NCI-H345 treated with DMSO at 0.1 percent for 48 hours (cell line): Measurements from ENCODE around the gene GINS2.
A peak's percentile ranks its signal among the peaks of the same experiment; 100 is the strongest.

ENCODE experiments used
- DNase-seq: peaks from one replicate; lab custom pipeline; 2025; ENCODE audit not compliant: unreplicated experiment; lab: John Stamatoyannopoulos, UW

GINS2 gene

DNA sequence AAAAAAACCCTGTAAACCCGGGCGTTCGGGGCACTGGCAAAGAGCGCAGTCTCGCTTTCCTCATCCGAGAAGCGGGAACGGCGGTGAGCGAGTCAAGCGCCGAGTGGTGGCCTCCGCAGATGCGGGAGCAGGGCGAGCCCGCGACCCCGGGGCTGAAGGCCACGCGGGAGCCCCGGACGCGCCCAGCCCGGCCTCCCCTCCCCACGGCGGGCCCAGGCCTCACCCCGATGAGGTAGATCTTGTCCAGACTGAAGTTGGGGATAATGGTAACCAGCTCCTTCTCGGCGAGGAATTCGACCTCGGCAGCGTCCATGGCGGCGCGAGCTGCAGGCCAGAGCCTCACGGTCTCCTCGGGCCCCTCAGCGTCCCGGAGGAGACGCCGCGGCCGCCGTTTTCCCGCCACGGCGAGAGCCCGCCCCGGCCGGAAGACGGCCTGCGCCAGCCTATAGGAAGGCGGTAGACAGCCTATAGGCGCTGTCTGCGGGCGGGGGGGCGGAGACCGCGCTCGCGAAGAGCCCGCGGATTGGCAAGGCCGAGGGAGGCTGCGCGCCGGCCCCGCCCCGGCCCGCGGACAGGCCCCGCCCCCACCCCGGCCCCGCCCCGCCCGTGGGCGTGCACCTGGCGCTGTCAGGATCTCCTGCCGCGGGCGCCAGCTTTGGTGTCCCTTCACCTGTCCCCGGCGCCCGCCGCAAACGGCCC lies at the start of gene GINS2:
Gene GINS2, minus strand, starts transcription at position 369 of the 699 bp plus-strand sequence. Its CDS starts 56 bp downstream, at position 313.
- peak; percentile 62 for DNase-seq

DNA sequence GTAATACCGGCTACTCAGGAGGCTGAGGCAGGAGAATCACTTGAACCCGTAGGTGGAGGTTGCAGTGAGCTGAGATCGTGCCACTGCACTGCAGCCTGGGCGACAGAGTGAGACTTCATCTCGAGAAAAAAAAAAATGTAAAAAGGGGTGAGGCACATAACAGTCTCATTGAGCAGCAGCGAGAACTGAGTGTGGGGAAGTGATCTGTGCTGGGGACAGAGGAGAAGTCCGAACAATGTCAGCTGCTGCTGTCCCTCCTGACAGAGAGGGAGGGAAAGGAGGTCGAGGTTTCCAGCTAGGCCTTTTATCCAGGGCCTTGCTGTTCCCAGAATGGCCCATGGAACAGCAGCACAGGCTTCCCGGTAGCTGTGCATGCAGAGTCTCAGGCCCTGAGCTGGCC lies 48.2 kb upstream of the GINS2 start:
- no peak for DNase-seq

DNA sequence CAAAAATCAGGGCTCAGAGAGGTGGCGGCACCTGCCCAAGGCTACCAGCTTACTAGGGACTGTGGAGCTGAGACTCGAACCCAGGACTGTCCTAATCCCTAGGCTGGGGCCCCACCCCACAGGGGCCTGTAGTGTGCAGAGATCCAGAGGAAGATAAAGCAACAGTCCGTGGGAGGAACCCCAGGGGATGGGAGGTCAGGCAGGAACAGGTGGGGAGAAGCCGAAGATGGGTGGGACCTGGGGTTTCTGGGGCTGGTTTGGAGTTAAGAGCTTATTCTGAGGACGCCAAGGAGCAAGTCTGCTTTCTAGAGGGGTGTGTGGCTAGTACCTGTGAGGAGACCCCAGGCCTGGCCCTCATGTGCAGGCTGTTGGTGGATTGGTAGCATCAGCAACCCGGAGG lies 47.2 kb upstream of the GINS2 start:
- DNase-seq = no peak

DNA sequence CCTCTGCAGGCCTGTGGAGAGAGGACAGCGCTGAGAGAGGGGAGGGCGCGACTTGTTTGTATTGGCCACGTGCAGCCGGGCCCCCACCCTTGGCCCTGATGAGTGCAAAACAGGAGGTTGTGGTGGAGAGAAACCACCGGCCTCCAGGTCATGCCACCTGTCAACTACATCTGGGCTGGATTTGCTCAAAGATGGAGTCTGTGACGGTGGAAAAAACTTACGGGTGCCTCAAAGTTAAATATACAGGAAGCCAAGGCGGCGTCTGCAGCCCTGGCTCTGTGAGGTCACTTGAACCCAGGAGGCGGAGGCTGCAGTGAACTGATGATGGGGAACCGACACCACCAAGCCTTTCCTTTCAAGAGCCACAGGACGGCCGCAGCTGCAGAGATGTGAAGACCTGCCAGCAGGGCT lies 46.5 kb upstream of the GINS2 start:
- no peak for DNase-seq

DNA sequence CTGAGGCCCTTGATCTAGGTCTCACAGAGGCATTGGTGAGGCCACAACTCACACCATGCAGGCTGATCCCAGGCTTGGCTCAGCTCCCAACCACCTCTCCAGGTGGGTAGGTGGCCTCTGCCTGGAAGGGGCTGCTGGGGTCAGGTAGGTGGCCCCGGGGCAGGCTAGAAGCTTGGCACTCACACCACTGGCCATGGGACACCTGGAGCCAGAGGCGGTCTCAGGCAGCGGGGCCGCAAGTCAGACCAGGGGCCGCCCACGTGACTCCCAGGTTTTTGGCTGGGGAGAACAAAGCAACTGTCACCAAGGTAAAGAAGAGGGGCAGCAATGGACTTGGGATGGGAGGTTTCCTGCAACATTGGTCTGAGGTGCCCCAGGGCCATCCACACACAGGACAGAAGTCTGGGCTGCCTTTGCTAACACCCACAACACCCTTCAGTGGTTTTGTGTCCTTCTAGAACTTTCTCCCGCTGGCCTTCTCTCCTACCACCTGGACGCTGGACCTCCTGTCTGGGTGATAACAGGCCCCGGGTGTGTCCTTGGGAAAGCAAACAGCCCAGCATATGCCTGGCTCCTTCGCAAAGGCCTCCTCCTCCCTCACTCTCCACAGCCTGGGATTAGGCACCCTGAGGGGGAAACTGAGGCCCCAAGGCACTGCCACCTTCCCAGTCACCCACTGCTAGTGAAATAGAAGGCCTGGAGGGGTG lies 45.7 kb upstream of the GINS2 start:
- no peak for DNase-seq

DNA sequence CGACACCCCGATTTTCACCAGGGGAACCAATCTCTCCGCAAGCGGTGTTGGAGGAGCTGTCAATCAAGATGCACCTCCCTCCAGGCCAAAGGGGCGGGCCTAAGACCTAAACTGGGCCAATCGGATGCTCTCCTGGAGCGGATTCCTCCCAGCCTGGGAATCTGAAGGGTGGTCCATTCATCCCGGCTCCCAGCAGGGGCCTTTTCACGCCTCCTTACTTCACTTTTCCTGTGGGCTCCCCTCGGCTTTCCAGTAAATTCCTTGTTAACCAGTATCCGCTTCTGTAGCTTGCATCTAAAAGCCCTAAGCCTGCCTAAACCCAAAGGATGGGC lies 45.1 kb upstream of the GINS2 start:
- DNase-seq = no peak

DNA sequence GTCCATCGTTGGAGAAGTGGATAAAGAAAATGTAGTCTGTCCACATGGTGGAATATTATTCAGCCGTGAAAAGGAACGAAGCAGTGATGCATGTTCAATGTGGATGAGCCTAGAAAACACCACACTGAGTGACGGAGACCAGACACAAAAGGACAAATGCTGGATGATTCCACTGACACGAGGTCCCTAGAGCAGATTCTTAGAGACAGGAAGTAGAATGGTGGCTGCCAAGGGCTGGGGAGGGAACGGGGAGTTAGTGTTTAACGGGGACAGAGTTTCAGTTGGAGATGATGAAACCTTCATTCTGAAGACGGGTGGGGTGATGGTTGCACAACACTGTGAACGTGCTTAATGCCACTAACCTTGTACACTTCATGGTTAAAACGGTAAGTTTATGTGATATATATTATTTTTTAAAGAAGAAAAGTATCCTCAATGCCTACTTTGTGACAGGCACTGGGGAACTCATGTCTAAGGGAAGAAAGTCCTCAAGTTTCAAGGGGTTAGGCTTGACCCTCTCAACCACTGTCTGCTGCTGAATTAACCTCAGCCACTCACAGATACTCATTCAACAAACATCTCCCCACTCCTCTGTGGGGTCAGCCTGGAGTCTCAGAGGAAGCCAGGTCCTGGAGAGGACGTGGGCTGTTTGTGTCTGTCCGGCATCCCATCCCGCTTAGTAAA lies 44.5 kb upstream of the GINS2 start:
- DNase-seq = no peak

DNA sequence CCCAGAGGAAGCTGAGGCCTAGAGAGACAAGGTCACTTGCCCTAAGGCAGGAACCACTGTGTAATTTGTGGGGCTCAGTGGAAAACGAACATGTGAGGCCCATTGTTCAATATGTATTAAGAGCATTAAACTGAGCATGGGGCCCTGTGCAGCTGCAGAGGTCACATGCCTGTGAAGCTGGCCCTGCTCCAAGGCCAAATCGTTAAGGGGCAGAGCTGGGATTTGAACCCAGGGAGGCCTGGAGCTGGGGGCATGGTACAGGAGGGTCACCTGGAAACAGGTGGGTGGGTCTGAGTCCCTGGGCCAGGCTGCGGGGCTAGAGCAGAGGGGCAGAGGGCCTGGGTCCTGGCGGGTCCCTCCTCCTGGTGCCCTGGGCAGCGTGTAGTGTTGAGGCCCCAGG lies 42.4 kb upstream of the GINS2 start:
- DNase-seq = no peak

DNA sequence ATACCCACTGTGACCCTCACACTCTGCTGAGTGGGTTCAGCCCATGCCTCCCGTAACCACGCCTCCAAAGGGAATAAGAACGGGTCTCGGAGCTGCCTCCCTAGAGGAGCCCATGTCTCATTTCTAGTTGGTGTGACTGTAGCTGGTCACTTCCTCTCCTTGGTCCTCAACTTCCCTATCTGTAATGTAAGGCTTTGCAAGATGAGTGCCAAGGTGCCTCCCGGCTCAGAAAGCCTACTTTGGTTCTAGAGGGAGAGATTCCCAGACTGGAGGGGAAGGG lies 41.4 kb upstream of the GINS2 start:
- DNase-seq = no peak

DNA sequence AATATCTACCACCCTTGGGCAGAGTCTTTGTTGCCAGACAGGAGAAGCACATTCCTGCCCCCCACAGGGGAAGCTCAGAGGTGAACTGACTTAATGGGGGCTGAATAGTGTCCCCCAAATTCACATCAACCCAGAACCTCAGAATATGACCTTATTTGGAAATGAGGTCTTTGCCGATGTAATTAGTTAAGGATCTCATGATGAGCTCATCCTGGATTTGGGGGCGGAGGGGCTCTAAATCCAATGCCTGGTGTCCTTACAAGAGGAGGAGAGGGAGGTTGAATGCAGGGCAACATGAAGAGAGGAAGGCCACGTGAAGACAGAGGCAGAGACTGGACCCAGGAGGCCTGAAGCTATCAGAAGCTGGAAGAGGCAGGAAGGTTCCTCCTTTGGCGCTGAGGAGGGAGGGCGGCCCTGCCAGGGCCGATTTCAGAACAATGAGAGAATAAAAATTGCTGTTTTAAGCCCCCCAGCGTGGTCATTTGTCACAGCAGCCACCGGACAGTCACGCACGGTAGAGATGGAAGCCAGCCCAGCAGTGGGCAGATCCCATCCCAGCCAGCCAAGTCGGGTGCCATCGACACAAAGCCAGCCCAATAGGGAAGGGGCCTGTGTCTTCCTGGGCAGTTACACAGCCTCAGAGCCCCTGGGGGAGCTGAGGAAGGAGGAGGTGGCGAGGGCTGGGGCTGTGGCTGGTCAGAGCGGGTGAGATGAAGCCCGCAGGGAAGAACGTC lies 40.9 kb upstream of the GINS2 start:
- DNase-seq = no peak

DNA sequence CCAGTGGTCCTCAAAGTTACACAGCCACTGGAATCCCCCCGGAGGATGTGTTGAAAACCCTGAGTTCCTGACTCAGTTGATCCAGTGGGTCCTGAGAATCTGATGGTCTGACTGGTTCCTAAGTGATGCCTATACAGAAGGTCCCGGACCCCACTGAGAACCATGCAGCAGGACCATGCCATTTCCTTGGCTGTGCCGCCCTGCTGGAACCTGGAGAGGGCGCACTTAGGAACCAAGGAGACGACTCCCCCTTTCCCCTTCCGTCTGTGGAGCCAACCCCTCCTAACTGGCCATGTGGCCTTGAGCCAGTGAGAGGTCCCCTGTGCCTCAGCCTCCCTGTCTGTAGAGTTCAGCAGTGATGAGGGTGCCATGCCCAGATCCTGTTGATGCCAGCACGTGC lies 40.1 kb upstream of the GINS2 start:
- no peak for DNase-seq

DNA sequence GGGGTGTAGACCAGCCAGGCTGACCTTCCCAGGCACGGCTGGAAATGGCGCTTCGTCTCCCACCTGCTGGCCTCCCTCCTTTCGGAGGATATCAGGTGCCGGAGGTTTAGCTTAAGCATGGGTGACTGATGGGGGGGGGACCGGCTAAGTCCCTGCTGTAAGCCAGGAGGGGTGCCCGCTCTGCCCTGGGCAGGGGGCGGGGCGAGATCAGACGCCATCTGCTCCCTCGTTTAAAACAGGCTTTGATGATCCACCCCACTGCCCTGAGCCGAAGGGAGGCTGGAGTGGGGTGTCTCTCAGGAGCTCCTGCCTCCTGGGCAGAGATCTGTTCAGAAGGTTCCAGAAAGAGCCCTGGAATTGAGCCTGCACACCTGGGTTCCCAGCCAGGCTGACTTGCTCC lies 36.2 kb upstream of the GINS2 start:
- no peak for DNase-seq

DNA sequence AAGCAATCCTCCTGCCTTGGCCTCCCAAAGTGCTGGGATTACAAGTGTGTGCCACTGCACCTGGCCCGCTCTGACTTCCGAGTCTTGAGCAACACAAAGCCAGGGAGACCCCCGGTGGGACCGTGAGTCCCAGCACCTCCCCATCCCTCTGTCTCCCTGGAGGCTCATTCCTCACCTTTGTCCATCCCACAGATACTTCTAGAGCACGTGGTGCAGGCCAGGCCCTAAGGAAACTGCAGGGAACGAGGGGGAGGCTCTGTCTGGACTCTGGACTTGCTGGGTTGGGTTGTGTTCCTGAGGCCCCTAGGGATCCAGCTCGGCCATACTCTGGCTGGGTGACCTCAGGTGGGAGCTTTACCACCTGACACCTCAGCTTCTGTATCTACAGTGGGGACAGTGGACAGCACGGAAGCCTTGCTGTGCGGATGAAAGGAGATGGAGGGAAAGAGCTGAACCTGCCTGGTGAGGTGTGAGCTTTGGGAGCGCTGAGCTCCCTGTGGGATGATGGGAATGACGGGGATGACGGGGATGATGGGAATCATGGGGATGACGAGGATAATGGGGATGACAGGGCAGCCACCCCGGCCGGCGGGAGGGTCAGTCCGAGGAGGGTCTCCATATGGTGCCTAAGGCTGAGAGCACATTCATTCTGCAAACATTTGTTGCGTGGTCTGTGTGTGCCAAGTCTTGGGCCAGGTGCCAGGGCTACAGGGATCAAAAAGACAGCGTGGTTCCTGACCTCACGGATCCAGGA lies 35.5 kb upstream of the GINS2 start:
- no peak for DNase-seq

DNA sequence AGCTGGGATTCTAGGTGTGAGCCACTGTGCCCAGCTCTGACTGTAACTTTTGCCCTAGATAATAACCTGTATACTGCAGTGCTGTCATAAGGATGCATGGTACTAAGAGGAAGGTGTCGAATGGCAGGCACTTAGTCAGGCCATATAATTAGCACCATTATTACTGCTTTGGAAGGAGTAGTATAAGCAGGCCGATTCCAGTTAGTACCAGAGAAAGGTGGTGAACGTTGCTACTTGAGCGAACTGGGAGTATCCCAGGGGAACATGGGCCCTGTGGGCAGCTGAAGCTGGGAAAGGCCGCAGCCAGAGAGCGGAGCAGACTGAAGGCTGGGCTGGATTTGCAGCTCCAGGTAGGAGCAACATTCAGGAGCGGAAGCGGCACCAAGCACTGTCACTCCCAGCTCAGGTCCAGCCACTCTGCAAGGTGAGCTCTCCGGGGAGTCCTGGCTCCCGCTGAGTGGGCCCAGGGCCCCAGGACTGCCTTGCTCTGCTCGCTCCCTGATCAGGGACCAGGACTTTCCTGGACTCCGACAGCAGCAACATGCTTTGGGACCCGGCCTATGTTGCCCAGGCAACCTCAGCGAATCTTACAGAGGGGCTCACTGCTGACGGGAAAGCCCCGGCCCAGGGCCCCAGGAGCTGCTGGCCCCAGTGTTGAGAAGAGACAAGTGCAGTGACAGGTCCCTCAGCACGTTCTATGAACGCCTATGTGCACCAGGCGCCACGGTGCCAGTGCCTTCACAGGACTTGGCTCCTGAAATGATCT lies 33.6 kb upstream of the GINS2 start:
- no peak for DNase-seq

DNA sequence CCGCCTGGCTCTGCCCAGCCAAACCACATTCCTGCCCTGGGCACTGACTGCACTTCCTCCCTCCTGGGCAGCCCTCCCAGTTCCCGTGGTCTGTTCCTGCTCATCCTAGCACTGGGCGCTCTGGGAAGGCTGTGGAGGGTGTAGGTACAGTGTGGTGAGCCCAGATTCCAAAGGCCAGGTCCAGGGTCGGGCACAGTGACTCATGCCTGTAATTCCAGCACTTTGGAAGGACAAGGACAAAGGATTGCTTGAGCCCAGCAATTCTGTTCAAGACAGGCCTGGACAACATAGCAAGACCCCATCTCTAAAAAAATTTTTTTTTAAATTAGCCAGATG lies 31.5 kb upstream of the GINS2 start:
- no peak for DNase-seq

DNA sequence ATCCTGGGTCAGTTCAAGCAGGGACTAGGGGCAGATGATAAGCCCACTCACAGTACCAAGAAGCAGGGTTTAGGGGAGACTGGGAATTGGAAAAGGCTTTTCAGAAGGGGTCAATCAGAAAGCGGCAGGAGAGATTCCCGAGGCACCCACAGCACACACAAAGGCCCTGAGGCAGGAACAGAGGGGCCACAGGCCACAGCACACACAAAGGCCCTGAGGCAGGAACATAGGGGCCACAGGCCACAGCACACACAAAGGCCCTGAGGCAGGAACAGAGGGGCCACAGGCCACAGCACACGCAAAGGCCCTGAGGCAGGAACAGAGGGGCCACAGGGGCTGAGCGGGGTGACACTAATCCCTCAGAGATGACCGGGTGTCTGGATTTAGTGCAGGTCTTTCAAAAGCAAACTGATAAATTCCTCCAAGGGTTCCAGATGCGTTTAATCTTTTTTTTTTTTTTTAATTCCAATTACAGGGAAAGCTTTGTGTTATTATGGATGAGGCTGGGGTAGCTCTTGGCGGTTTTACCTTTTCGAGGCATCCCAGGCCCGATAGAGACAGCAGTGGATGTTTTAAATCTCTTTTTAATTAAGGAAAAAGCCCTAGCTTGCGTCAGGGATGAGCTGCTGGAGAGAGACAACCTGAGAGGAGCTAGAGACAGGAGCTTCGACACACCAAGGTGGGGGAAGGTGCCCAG lies 31.0 kb upstream of the GINS2 start:
- DNase-seq = no peak

DNA sequence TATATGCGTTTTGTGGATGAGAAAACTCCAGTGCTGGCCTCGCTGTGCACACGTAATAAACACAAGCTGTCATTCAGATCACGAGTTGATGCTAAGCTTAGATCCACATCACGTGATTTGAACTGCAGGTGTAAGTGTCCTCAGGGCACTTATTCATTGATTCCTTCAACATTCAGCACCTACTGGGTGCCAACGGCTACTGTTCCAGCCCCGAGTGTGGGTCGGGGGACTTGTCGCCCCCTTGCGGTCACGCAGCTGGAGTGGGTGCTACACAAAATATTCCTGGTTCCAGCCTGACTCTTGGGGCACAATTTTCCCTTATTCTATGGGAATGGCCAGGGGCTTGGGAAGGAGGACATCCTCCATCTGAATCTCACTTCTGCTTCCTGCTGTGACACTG lies 29.9 kb upstream of the GINS2 start:
- peak; percentile 55 for DNase-seq

DNA sequence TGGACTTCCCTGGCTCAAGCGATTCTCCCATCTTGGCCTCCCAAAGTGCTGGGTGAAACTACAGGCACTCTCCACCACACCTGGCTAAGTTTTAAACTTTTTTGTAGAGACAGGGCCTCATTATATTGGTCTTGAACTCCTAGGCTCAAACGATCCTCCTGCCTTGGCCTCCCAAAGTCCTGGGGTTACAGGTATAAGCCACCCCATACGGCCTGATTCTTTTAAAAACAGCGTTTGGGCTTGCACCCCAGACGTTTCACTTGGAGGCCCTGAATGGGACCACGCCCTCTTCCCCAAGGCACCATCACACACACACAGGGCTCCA lies 29.4 kb upstream of the GINS2 start:
- DNase-seq = no peak

DNA sequence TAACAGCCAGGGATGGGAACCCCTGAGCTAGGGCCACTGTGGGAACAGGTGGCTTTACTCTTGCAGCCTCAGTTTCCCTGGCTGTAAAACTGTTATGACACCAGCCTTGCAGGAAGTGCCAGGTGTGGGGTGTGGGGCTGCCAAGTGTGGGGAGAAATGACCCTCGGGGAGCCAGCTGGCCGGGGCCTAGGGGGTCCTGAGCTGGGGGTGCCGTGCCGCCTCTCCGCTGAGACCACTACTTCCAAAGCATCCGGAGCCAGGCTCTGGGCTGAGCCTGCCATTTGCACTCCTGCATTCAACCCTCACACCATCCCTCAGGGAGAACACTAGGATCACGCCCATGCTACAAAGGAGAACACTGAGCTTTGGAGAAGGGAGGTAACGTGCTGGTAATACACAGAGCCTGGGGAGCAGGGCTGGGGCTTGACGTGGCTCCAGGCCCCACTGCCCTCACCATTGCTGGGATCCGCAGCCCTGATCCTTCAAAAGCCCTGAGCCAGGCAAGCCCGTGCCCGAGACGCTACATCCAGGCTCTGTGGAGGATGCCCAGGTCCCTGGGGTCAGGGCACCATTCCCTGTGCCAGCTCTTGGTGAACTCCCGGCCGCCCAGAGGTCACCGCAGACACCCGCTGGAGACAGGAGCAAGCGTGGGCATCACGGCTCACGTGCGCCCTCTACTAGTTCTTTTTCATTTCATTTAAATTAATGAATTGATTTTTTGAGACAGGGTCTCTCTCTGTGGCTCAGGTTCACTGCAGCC lies 28.8 kb upstream of the GINS2 start:
- peak; percentile 46 for DNase-seq

DNA sequence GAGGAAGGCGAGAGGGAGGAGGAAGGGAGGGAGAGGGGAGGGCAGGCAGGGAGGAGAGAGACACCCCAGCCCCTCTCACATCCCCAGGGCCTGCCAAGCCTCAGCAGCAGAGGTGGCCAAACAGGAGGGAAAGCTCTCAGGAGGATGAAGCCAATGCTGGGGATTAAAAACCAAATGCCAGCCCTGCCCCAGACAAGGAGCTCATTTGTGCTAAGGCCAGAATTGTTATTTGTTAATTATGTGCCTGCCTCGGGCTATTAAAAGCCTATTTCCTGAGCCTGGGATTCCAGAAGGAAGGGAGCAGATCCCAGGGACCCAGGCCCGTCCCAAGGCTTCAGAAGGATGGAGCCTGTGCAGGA lies 27.9 kb upstream of the GINS2 start:
- DNase-seq = no peak
